H1 (cell line): ENCODE data around the gene DUOX1. TPM values are rescaled to one million over a fixed set of nuclear protein-coding genes. Genes with fewer than 3 reads are reported as not detected.

Experiments used
- NANOG ChIP-seq: IDR thresholded peaks from 2 replicates; pipeline ENCODE4 v1.6.1; 2011; ENCODE audit warnings: low read length, low read depth, mild to moderate bottlenecking, inconsistent platforms; ENCODE audit not compliant: insufficient read depth, poor library complexity, severe bottlenecking
- RAD21 ChIP-seq, 2 experiments: IDR thresholded peaks in 1 of 2; conservative IDR thresholded peaks in 1 of 2; 2 replicates each; pipeline ENCODE4 v1.6.1; 2011; ENCODE audit warnings: low read depth in 2 of 2, low read length in 2 of 2, improper control_type of control experiment in 1 of 2, inconsistent platforms in 1 of 2, mild to moderate bottlenecking in 1 of 2, moderate library complexity in 1 of 2
- SP2 ChIP-seq: IDR thresholded peaks from 2 replicates; pipeline ENCODE4 v1.6.1; 2012; ENCODE audit warnings: mild to moderate bottlenecking, low read length, inconsistent platforms
- polyA plus RNA-seq, 7 experiments: library from polyadenylated mRNA; depleted of rRNA in 3 of 7; stranded (reverse) in 5 of 7; unstranded in 2 of 7; fragments of >200 nt in 5 of 7; fragments of 200-250 nt in 2 of 7; gene quantifications; 1 replicate in 5 of 7; 2 replicates in 1 of 7; 4 replicates in 1 of 7; pipeline versions ENCODE4 v1.2.1 to v1.2.3, GENCODE V29; 2011 to 2013; ENCODE audit warnings: missing spikeins in 2 of 7, mixed read lengths in 2 of 7
- total RNA-seq: library from RNA; stranded (reverse); fragmentation: NEBNext Ultra II Directional; extraction: Animal tissue kit (Norgen Biotek cat#: 25700); gene quantifications from 2 replicates; pipeline ENCODE4 v1.2.1, GENCODE V29; 2021

DUOX1 gene
- total and polyA plus RNA-seq, 2 of the 8 experiments (the other 6 are each of a cell fraction or from before 2014, with no cell fraction given), result 0.84 to 1.4 TPM

DNA sequence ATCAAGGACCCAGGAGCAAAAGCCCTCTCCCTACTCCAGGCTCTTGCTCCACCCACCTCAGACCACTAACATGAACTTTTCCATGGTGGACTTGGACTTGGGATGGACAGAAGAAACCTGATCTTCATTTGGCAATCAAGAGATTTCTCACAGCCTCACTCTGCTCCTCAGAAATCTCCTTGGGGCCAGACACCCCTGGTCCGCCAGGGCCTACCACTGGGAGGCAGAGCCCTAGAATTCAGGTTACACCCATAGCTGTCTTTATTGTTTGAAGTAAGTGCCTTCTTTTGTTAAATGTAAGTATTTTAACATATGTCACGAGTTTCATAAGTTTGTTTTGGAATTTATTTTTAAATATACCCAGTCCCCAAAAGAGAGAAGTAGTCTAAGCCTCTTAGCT, 44.8 kb downstream of the DUOX1 start (continued):
- TF ChIP-seq NANOG (no peak), SP2 (no peak), RAD21 (IDR thresholded peaks at IDR 0.05 in 1 of 2, conservative IDR thresholded peaks at IDR 0.05 in 1 of 2; ENCODE audit: low read depth in 2 of 2, low read length in 2 of 2) (no peak)
